ENCODE results near the gene IGF2BP3. TPM values are rescaled to one million over a fixed set of nuclear protein-coding genes. Genes with fewer than 3 reads are reported as not detected.
A peak's percentile ranks its signal among the peaks of the same experiment; 100 is the strongest.
"Not testable (repeated sequence)": the region's sequence is repeated elsewhere in the genome, so short reads cannot be mapped to it uniquely, and the experiment has no call there.

The IGF2BP3 gene
- total and polyA plus RNA-seq, 8 donors, result 0.09 to 1.3 (median 0.55) TPM

DNA sequence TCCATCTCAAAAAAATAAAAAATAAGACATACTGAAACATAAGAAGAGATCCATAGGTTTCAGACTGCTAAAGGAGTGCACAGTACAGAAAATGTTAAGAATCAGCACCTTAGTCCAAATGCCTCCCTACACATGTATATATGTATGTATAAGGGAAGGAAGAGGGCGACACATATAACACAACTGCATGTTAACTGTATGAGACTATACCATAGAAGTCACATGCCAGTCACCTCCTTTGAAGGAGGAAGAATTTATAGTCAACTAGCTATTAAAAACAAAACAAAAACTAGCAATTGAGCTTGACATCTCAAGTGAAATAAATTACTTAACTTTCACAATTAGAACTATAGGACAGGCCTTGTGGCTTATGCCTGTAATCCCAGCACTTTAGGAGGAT is 50.4 kb downstream of the IGF2BP3 start:
- no peak for FAIRE-seq
- Histone ChIP-seq H3K9me3 (no peaks in the 10 kb centered on the region), H3K27me3 (no peaks in the 10 kb centered on the region), H3K4me3 (no peak overlapping the region), H3K36me3 (no peaks in the 10 kb centered on the region), H3K4me1 (no peaks in the 10 kb centered on the region), H3K27ac (no peak overlapping the region)
- TF ChIP-seq, protein P1, sequence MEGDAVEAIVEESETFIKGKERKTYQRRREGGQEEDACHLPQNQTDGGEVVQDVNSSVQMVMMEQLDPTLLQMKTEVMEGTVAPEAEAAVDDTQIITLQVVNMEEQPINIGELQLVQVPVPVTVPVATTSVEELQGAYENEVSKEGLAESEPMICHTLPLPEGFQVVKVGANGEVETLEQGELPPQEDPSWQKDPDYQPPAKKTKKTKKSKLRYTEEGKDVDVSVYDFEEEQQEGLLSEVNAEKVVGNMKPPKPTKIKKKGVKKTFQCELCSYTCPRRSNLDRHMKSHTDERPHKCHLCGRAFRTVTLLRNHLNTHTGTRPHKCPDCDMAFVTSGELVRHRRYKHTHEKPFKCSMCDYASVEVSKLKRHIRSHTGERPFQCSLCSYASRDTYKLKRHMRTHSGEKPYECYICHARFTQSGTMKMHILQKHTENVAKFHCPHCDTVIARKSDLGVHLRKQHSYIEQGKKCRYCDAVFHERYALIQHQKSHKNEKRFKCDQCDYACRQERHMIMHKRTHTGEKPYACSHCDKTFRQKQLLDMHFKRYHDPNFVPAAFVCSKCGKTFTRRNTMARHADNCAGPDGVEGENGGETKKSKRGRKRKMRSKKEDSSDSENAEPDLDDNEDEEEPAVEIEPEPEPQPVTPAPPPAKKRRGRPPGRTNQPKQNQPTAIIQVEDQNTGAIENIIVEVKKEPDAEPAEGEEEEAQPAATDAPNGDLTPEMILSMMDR (IDR thresholded peaks at IDR 0.05), result no peak
- no peak for DNase-seq
- 79 to 88% methylated on average over 1 of the region's 1 CpG for WGBS, 2 donors
- intact Hi-C loops (cut with DNase I), result no loop called here
- no peak for ATAC-seq

DNA sequence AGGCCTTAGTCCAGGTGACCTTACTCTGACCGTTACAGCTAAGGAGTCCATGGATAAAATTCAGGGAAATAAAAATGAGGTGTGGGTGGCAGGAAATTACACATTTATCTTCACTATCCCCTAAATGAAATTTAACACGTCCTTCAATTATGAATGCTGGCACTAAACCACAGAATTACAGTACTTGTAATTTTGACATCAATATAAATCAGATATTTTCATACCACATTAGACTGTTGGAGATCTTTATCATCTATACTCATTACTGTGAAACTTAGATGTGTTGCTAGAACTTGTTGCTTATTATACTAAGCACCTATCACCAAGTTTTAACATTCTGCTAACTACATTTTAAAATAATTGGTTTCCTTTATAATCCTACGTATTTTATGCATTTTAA is 51.1 kb downstream of the IGF2BP3 start:
- no peaks in the 10 kb centered on the region for H3K27me3 ChIP-seq
- ATAC-seq, result no peak

DNA sequence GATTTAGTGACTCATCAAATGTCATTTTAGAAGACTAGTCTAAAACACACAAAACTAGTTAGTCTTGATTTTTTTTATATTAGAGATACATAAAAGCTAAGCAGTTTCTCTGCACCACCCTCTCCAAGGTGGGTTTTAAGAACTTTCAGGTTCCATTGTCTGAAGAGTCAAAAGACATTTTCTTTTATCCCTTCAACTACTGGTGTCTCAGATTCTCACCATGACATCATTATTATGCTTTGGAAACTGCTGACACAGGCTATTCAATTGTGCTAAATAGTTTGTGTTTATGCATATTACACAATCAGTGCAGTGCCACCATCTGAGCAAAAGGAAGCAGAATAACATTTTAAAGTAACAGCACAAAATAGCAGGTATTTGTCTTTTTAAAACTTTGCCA is 52.2 kb downstream of the IGF2BP3 start:
- TF ChIP-seq, protein P1 (IDR thresholded peaks at IDR 0.05), result no peak
- peak in 1 of 4 donors; percentile 45 for ATAC-seq
- intact Hi-C loops (cut with DNase I), result no loop called here
- H3K9me3 ChIP-seq, result no peaks in the 10 kb centered on the region
- H3K27me3 ChIP-seq, result no peaks in the 10 kb centered on the region
- H3K27ac ChIP-seq, result no peak overlapping the region
- FAIRE-seq, result no peak
- H3K36me3 ChIP-seq, result no peaks in the 10 kb centered on the region
- no peaks in the 10 kb centered on the region for H3K4me1 ChIP-seq
- DNase-seq, result no peak
- no peak overlapping the region for H3K4me3 ChIP-seq

More for the DNA sequence above, 51.1 kb downstream of the IGF2BP3 start:
- FAIRE-seq (no peak), DNase-seq (no peak)
- intact Hi-C loops (cut with DNase I), result no loop called here
- Histone ChIP-seq H3K27ac (no peak overlapping the region), H3K4me3 (no peak overlapping the region), H3K9me3 (no peaks in the 10 kb centered on the region), H3K36me3 (no peaks in the 10 kb centered on the region), H3K4me1 (no peaks in the 10 kb centered on the region)
- WGBS, 2 donors, result 70 to 78% methylated on average over 3 of the region's 3 CpGs
- TF ChIP-seq, protein P1 (IDR thresholded peaks at IDR 0.05), result no peak

DNA sequence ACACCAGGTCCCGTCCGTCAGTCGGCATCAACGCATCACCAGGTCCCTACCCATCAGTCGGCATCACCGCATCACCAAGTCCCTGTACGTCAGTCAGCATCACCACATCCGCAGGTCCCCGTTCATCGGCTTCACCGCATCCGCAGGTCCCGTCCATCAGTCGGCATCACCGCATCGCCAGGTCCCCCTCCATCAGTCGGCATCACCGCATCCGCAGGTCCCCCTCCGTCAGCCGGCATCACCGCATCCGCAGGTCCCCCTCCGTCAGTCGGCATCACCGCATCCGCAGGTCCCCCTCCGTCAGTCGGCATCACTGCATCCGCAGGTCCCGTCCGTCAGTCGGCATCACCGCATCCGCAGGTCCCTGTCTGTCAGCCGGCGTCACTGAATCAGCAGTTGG is 55.1 kb downstream of the IGF2BP3 start:
- ATAC-seq, result no peak
- Histone ChIP-seq H3K4me1 (no peaks in the 10 kb centered on the region), H3K27me3 (no peaks in the 10 kb centered on the region), H3K4me3 (no peak overlapping the region), H3K9me3 (no peaks in the 10 kb centered on the region), H3K27ac (no peak overlapping the region), H3K36me3 (no peaks in the 10 kb centered on the region)
- DNase-seq, result peak in 1 of 6 donors; percentile 51
- 94 to 96% methylated on average over 37 of the region's 37 CpGs for WGBS, 2 donors
- no peak for FAIRE-seq
- TF ChIP-seq, protein P1 (IDR thresholded peaks at IDR 0.05), result no peak
- intact Hi-C loops (cut with DNase I), result no loop called here

DNA sequence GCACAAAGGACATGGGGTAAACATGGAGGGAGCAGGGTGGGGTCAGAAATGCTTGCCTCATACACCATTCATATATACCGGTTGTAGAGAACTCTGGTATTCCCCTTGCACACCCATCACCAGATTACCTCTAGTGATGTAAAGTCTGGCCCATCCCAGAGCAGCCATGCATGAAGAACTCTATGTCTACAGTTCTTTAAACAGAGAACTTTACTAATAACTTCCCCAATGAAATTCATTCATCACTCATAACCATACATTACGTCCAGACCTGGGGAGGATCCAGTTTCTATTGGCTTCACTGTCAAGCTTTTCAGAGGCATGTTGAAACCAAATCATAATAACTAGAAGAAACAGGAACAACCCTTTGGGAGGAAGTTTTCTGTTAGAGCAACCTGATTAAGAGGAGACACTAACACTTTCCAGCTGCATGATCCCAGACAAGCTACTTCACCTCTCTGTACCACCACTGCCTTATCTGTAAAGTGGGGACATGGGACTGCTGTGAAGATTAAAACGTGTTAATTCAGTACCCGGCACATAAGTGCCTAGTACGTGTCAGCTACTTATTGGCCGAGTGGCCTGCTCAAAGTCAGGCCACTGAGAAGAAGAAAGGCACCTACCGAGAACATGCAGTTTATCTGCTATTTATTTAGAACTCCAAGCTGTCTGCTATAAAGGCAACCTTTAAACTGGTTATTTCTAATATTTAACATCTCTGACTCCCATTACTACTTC is 59.7 kb downstream of the IGF2BP3 start:
- Histone ChIP-seq H3K4me1 (no peaks in the 10 kb centered on the region), H3K27me3 (no peaks in the 10 kb centered on the region), H3K9me3 (no peaks in the 10 kb centered on the region), H3K27ac (no peak overlapping the region), H3K36me3 (no peaks in the 10 kb centered on the region), H3K4me3 (no peak overlapping the region)
- DNase-seq (no peak), FAIRE-seq (no peak), ATAC-seq (no peak)
- 69 to 74% methylated on average over 7 of the region's 7 CpGs for WGBS, 2 donors
- intact Hi-C loops (cut with DNase I), result no loop called here
- TF ChIP-seq, protein P1 (IDR thresholded peaks at IDR 0.05), result no peak

DNA sequence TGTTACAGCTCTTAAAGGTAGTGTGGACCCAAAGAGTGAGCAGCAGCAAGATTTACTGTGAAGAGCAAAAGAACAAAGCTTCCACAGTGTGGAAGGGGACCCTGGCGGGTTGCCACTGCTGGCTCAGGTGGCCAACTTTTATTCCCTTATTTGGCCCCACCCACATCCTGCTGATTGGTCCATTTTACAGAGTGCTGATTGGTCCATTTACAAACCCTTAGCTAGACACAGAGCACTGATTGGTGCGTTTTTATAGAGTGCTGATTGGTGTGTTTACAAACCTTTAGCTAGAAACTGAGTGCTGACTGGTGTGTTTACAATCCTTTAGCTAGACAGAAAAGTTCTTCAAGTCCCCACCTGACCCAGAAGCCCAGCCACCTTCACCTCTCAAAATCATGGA is 63.7 kb downstream of the IGF2BP3 start:
- H3K27me3 ChIP-seq; H3K36me3 ChIP-seq; H3K4me3 ChIP-seq; H3K9me3 ChIP-seq; H3K4me1 ChIP-seq; FAIRE-seq; intact Hi-C loops (cut with DNase I); DNase-seq; H3K27ac ChIP-seq; ATAC-seq: not testable (repeated sequence)
- 79 to 88% methylated on average over 2 of the region's 2 CpGs for WGBS, 2 donors

Data from pancreas (tissue), 10 donors.